IMR-90 (cell line): ENCODE measurements around the gene SLC5A2. TPM values are rescaled to one million over a fixed set of nuclear protein-coding genes. Genes with fewer than 3 reads are reported as not detected.

ENCODE experiments used
- ATAC-seq: fragments of 200-7000 bp; cut with Tn5 transposase; 2 replicates; pipeline ENCODE4 v1.9.1; 2020; ENCODE audit warnings: low read depth, mild to moderate bottlenecking, moderate library complexity
- BruUV-seq: library from RNA; stranded (reverse); fragments of 400-500 nt; replicated peaks from 2 replicates; lab custom pipeline; 2021; lab: Mats Ljungman, UMichigan
- CTCF ChIA-PET: fragments of 300-600 bp; formaldehyde crosslinking; extraction: SDS; loops from one replicate; lab custom pipeline; 2021; ENCODE audit warnings: antibody characterized with exemption; lab: Yijun Ruan, JAX
- POLR2A ChIA-PET: fragments of 300-600 bp; sonication (Branson Sonifier 250); formaldehyde crosslinking; loops from one replicate; lab custom pipeline; 2022; ENCODE audit warnings: antibody characterized with exemption; ENCODE audit not compliant: unreplicated experiment; lab: Charles Lee
- DNase-seq: peaks from one replicate; pipeline ENCODE4 v3.0.0; 2013
- H2AFZ ChIP-seq: replicated peaks from 2 replicates; pipeline ENCODE3; 2013; ENCODE audit warnings: low read length, mild to moderate bottlenecking; ENCODE audit not compliant: poor library complexity
- H2AK5ac ChIP-seq: 2 replicates; pipeline ENCODE4 v1.6.1; 2013; ENCODE audit warnings: low read depth, low read length, inconsistent platforms
- H2AK9ac ChIP-seq: replicated peaks from 2 replicates; pipeline ENCODE3; 2013; ENCODE audit warnings: mild to moderate bottlenecking, low read depth, low read length, moderate library complexity; ENCODE audit not compliant: poor library complexity
- H2BK120ac ChIP-seq: 2 replicates; pipeline ENCODE4 v1.6.1; 2013; ENCODE audit warnings: low read depth, low read length, inconsistent platforms
- H2BK15ac ChIP-seq: 3 replicates; pipeline ENCODE4 v1.6.1; 2013; ENCODE audit warnings: low read depth, low read length, inconsistent platforms
- H2BK20ac ChIP-seq: 2 replicates; pipeline ENCODE4 v1.6.1; 2013; ENCODE audit warnings: low read depth, mild to moderate bottlenecking, inconsistent platforms, low read length, moderate library complexity
- H2BK5ac ChIP-seq: 2 replicates; pipeline ENCODE4 v1.6.1; 2013; ENCODE audit warnings: mild to moderate bottlenecking, low read depth, low read length, inconsistent platforms; ENCODE audit not compliant: poor library complexity, severe bottlenecking
- H3K14ac ChIP-seq: replicated peaks from 2 replicates; pipeline ENCODE4 v1.6.1; 2013; ENCODE audit warnings: low read depth, low read length, inconsistent platforms
- H3K18ac ChIP-seq: 2 replicates; pipeline ENCODE4 v1.6.1; 2013; ENCODE audit warnings: low read depth, low read length, control low read depth
- H3K23ac ChIP-seq: 2 replicates; pipeline ENCODE4 v1.6.1; 2013; ENCODE audit warnings: low read depth, low read length, inconsistent platforms
- H3K27ac ChIP-seq: 2 replicates; pipeline ENCODE4 v1.5.1; 2013; ENCODE audit warnings: mild to moderate bottlenecking, control low read depth, low read length; ENCODE audit not compliant: insufficient read depth
- H3K27me3 ChIP-seq: 2 replicates; pipeline ENCODE4 v1.6.1; 2013; ENCODE audit warnings: low read length; ENCODE audit not compliant: control insufficient read depth, insufficient read depth
- H3K36me3 ChIP-seq: 2 replicates; pipeline ENCODE4 v1.6.1; 2013; ENCODE audit warnings: low read length, mixed read lengths; ENCODE audit not compliant: control insufficient read depth, insufficient read depth
- H3K4ac ChIP-seq: 2 replicates; pipeline ENCODE4 v1.6.1; 2013; ENCODE audit warnings: low read depth, low read length, inconsistent platforms
- H3K4me1 ChIP-seq: 2 replicates; pipeline ENCODE4 v1.6.1; 2013; ENCODE audit warnings: low read length, mixed read lengths; ENCODE audit not compliant: control insufficient read depth, insufficient read depth
- H3K4me2 ChIP-seq: 2 replicates; pipeline ENCODE4 v1.6.1; 2013; ENCODE audit warnings: low read depth, mild to moderate bottlenecking, control low read depth, low read length, moderate library complexity
- H3K4me3 ChIP-seq: 2 replicates; pipeline ENCODE4 v1.5.1; 2013; ENCODE audit warnings: low read depth, mild to moderate bottlenecking, control low read depth, low read length, moderate library complexity; ENCODE audit not compliant: insufficient read depth
- H3K56ac ChIP-seq: 2 replicates; pipeline ENCODE4 v1.6.1; 2013; ENCODE audit warnings: low read length, inconsistent platforms; ENCODE audit not compliant: insufficient read depth; ENCODE audit errors: extremely low read depth
- H3K79me1 ChIP-seq, 2 experiments: 2 replicates each; pipeline ENCODE4 v1.6.1; 2013; ENCODE audit warnings: low read length in 2 of 2, inconsistent platforms in 1 of 2, low read depth in 1 of 2
- H3K9ac ChIP-seq: 2 replicates; pipeline ENCODE4 v1.6.1; 2013; ENCODE audit warnings: low read depth, low read length, control low read depth
- H3K9me1 ChIP-seq: 2 replicates; pipeline ENCODE4 v1.6.1; 2013; ENCODE audit warnings: low read length, inconsistent platforms; ENCODE audit not compliant: insufficient read depth
- H3K9me3 ChIP-seq: 2 replicates; pipeline ENCODE4 v1.6.1; 2013; ENCODE audit warnings: low read length; ENCODE audit not compliant: control insufficient read depth, insufficient read depth
- H4K20me1 ChIP-seq: 2 replicates; pipeline ENCODE4 v1.6.1; 2013; ENCODE audit warnings: low read length, inconsistent platforms; ENCODE audit not compliant: insufficient read depth
- H4K5ac ChIP-seq: 2 replicates; pipeline ENCODE4 v1.6.1; 2013; ENCODE audit warnings: mild to moderate bottlenecking, low read depth, low read length, control low read depth
- H4K8ac ChIP-seq, 2 experiments: 2 replicates each; pipeline ENCODE4 v1.6.1; 2013; ENCODE audit warnings: low read depth in 2 of 2, low read length in 2 of 2, control low read depth in 1 of 2, inconsistent platforms in 1 of 2
- H4K91ac ChIP-seq: 2 replicates; pipeline ENCODE4 v1.6.1; 2013; ENCODE audit warnings: low read depth, low read length, inconsistent platforms; ENCODE audit not compliant: insufficient read depth
- BHLHE40 ChIP-seq: fragments of 150-350 bp; IDR thresholded peaks from 2 replicates; pipeline ENCODE4 v1.6.1; 2016; ENCODE audit warnings: mild to moderate bottlenecking, low read depth, low read length
- CEBPB ChIP-seq: IDR thresholded peaks from 2 replicates; pipeline ENCODE4 v1.6.1; 2012; ENCODE audit warnings: low read depth, low read length, improper control_type of control experiment
- MAFK ChIP-seq: IDR thresholded peaks from 2 replicates; pipeline ENCODE4 v1.6.1; 2012; ENCODE audit warnings: low read depth, low read length, improper control_type of control experiment
- MAZ ChIP-seq: IDR thresholded peaks from 2 replicates; pipeline ENCODE4 v1.6.1; 2012; ENCODE audit warnings: low read depth, mild to moderate bottlenecking, low read length, improper control_type of control experiment, moderate library complexity, borderline replicate concordance
- POLR2A ChIP-seq: IDR thresholded peaks from 2 replicates; pipeline ENCODE4 v1.6.1; 2012; ENCODE audit warnings: mild to moderate bottlenecking, low read depth, low read length
- WGBS, 2 experiments: methylation state at CpG; one replicate each; pipeline versions ENCODE4 v1.1.5 to v1.1.7; 2013; ENCODE audit warnings: missing lambda C conversion rate in 2 of 2; ENCODE audit not compliant: insufficient read length in 1 of 2; ENCODE audit errors: extremely low coverage in 2 of 2; 5-methylcytosine and 5-hydroxymethylcytosine counted together
- dilution Hi-C: fragments of 300-500 bp; cut with HindIII; formaldehyde crosslinking; loops from one replicate; pipeline ENCODE4 v1.14.3; 2018; ENCODE audit warnings: low sequenced_read_pairs; ENCODE audit not compliant: unreplicated experiment
- in situ Hi-C: fragments of 300-500 bp; cut with MboI; formaldehyde crosslinking; loops from 3 replicates; pipeline ENCODE4 v1.14.3; 2019; ENCODE audit warnings: low sequenced_read_pairs, inconsistent platforms, mixed read lengths
- intact Hi-C: fragments of 100-400 bp; cut with micrococcal nuclease; formaldehyde crosslinking; loops from 2 replicates; pipeline ENCODE4 v1.10.0; 2022
- polyA plus RNA-seq, 3 experiments: library from polyadenylated mRNA; depleted of rRNA; stranded (reverse); fragments of >200 nt; gene quantifications; 2 replicates each; pipeline ENCODE4 v1.2.3, GENCODE V29; 2012; ENCODE audit warnings: low replicate concordance in 1 of 3
- total RNA-seq: library from RNA; depleted of rRNA; stranded (reverse); fragments of >200 nt; gene quantifications from 2 replicates; pipeline ENCODE4 v1.2.3, GENCODE V29; 2012
- TF ChIP-seq, protein P1 (sequence below): fragments of 150-350 bp; IDR thresholded peaks from 2 replicates; pipeline ENCODE4 v1.6.1; 2017; ENCODE audit warnings: mild to moderate bottlenecking, antibody characterized with exemption, low read length, low read depth
- TF ChIP-seq, protein P2 (sequence below): conservative IDR thresholded peaks from 2 replicates; pipeline ENCODE4 v1.5.1; 2012; ENCODE audit warnings: mild to moderate bottlenecking, low read depth, low read length, improper control_type of control experiment

Gene SLC5A2
- total and polyA plus RNA-seq, 2 of the 4 experiments (the other 2 are of a cell fraction): not detected

DNA sequence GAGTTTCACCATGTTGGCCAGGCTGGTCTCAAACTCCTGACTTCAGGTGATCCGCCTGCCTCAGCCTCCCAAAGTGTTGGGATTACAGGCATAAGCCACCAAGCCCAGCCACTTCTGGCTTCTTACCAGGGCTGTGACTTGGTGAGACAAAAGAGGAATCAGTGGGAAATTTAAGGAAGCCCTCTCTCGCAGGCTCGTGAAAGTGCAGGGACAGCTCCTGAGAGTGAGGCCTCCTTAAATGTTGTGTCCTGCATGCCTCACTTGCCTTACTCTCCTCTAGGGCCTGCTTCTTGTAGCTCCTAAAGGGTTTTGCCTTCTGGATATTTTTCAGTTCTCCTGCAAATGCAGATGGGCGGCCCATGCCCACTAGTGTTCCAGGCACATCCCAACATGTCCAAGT, 50.0 kb downstream of the SLC5A2 start:
- Histone ChIP-seq H3K23ac (no peak overlapping the region), H3K36me3 (no peaks in the 10 kb centered on the region), H3K9me1 (no peaks in the 10 kb centered on the region), H2BK15ac (no peak overlapping the region), H4K8ac (no peak overlapping the region), H3K9me3 (0 out of 2 replicates have a peak, but pooled peaks cover 2% of the 10 kb centered on the region), H2BK120ac (no peak overlapping the region), H3K27me3 (peaks cover 39% of the 10 kb centered on the region), H3K79me1 (no peaks in the 10 kb centered on the region), H3K14ac (no peak overlapping the region), H2BK5ac (no peak overlapping the region), H4K5ac (no peak overlapping the region), H2BK20ac (no peak overlapping the region), H3K18ac (no peak overlapping the region), H3K27ac (no peak overlapping the region), H4K20me1 (no peaks in the 10 kb centered on the region), H3K4me2 (no peak overlapping the region), H3K4me1 (peaks cover 4% of the 10 kb centered on the region; the same call in 1 of the 2 replicates), H3K9ac (no peak overlapping the region), H4K91ac (no peak overlapping the region), H2AK9ac (no peak overlapping the region), H2AK5ac (no peak overlapping the region), H3K4ac (no peak overlapping the region), H3K4me3 (no peak overlapping the region), H3K56ac (no peak overlapping the region), H2AFZ (no peak overlapping the region)
- dilution Hi-C loops (no loop called here), intact Hi-C loops (no loop called here), in situ Hi-C loops (no loop called here)
- BruUV-seq: no TSS peak
- ChIA-PET CTCF (no interaction called here), POLR2A (no interaction called here)
- WGBS, 2 experiments: no CpG with 5 or more reads among the region's 4 CpGs
- ATAC-seq (no peak), DNase-seq (no peak)
- TF ChIP-seq, protein P1, sequence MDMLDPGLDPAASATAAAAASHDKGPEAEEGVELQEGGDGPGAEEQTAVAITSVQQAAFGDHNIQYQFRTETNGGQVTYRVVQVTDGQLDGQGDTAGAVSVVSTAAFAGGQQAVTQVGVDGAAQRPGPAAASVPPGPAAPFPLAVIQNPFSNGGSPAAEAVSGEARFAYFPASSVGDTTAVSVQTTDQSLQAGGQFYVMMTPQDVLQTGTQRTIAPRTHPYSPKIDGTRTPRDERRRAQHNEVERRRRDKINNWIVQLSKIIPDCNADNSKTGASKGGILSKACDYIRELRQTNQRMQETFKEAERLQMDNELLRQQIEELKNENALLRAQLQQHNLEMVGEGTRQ: no peak
- TF ChIP-seq MAFK (no peak), CEBPB (no peak), MAZ (no peak), BHLHE40 (no peak), POLR2A (no peak)
- TF ChIP-seq, protein P2, sequence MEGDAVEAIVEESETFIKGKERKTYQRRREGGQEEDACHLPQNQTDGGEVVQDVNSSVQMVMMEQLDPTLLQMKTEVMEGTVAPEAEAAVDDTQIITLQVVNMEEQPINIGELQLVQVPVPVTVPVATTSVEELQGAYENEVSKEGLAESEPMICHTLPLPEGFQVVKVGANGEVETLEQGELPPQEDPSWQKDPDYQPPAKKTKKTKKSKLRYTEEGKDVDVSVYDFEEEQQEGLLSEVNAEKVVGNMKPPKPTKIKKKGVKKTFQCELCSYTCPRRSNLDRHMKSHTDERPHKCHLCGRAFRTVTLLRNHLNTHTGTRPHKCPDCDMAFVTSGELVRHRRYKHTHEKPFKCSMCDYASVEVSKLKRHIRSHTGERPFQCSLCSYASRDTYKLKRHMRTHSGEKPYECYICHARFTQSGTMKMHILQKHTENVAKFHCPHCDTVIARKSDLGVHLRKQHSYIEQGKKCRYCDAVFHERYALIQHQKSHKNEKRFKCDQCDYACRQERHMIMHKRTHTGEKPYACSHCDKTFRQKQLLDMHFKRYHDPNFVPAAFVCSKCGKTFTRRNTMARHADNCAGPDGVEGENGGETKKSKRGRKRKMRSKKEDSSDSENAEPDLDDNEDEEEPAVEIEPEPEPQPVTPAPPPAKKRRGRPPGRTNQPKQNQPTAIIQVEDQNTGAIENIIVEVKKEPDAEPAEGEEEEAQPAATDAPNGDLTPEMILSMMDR: no peak
